ENCODE results near the gene UBR2. TPM values are rescaled to one million over a fixed set of nuclear protein-coding genes. Genes with fewer than 3 reads are reported as not detected.

Gene UBR2
- total RNA-seq, 1 donor from 2014 or later = 21.6 TPM

GRCh38 chr6:42539135-42539534 is 24.7 kb upstream of the UBR2 start:
- Mint-ChIP-seq H3K27me3 (ENCODE audit: unreplicated experiment) (peaks cover 3% of the 10 kb centered on the region), H3K36me3 (ENCODE audit: low read depth, unreplicated experiment) (no peaks in the 10 kb centered on the region), H3K4me1 (ENCODE audit: unreplicated experiment) (peaks cover 29% of the 10 kb centered on the region), H3K4me3 (ENCODE audit: unreplicated experiment) (no peak overlapping the region), H3K9me3 (ENCODE audit: unreplicated experiment) (no peaks in the 10 kb centered on the region), H3K27ac (ENCODE audit: unreplicated experiment) (no peak overlapping the region)
- TF ChIP-seq CTCF (IDR thresholded peaks at IDR 0.05; ENCODE audit: unreplicated experiment) = no peak
- no peak for DNase-seq (ENCODE audit: low spot score)

GRCh38 chr6:42545226-42545773 is 18.5 kb upstream of the UBR2 start:
- no peaks in the 10 kb centered on the region for H3K27me3 Mint-ChIP-seq (ENCODE audit: unreplicated experiment)
- peaks cover 8% of the 10 kb centered on the region for H3K4me1 Mint-ChIP-seq (ENCODE audit: unreplicated experiment)
- DNase-seq (ENCODE audit: low spot score) = no peak
- H3K36me3 Mint-ChIP-seq (ENCODE audit: low read depth, unreplicated experiment) = no peaks in the 10 kb centered on the region
- no peak overlapping the region for H3K4me3 Mint-ChIP-seq (ENCODE audit: unreplicated experiment)
- no peak for TF ChIP-seq CTCF (IDR thresholded peaks at IDR 0.05; ENCODE audit: unreplicated experiment)
- H3K27ac Mint-ChIP-seq (ENCODE audit: unreplicated experiment) = no peak overlapping the region
- H3K9me3 Mint-ChIP-seq (ENCODE audit: unreplicated experiment) = no peaks in the 10 kb centered on the region

GRCh38 chr6:42547407-42548329 is 16.2 kb upstream of the UBR2 start:
- Mint-ChIP-seq H3K36me3 (ENCODE audit: low read depth, unreplicated experiment) (no peaks in the 10 kb centered on the region), H3K27me3 (ENCODE audit: unreplicated experiment) (no peaks in the 10 kb centered on the region), H3K4me1 (ENCODE audit: unreplicated experiment) (peaks cover 5% of the 10 kb centered on the region), H3K27ac (ENCODE audit: unreplicated experiment) (no peak overlapping the region), H3K9me3 (ENCODE audit: unreplicated experiment) (no peaks in the 10 kb centered on the region), H3K4me3 (ENCODE audit: unreplicated experiment) (peak overlapping the region; percentile 87)
- DNase-seq (ENCODE audit: low spot score) = peak; percentile 96
- peak; percentile 98 for TF ChIP-seq CTCF (IDR thresholded peaks at IDR 0.05; ENCODE audit: unreplicated experiment)

GRCh38 chr6:42550277-42550676 is 13.6 kb upstream of the UBR2 start:
- TF ChIP-seq CTCF (IDR thresholded peaks at IDR 0.05; ENCODE audit: unreplicated experiment) = no peak
- Mint-ChIP-seq H3K4me1 (ENCODE audit: unreplicated experiment) (peaks cover 5% of the 10 kb centered on the region), H3K4me3 (ENCODE audit: unreplicated experiment) (no peak overlapping the region), H3K27me3 (ENCODE audit: unreplicated experiment) (no peaks in the 10 kb centered on the region), H3K9me3 (ENCODE audit: unreplicated experiment) (no peaks in the 10 kb centered on the region), H3K36me3 (ENCODE audit: low read depth, unreplicated experiment) (peaks cover 3% of the 10 kb centered on the region), H3K27ac (ENCODE audit: unreplicated experiment) (no peak overlapping the region)
- DNase-seq (ENCODE audit: low spot score) = no peak

GRCh38 chr6:42551217-42551616 is 12.6 kb upstream of the UBR2 start:
- peaks cover 2% of the 10 kb centered on the region for H3K27me3 Mint-ChIP-seq (ENCODE audit: unreplicated experiment)
- H3K27ac Mint-ChIP-seq (ENCODE audit: unreplicated experiment) = no peak overlapping the region
- H3K9me3 Mint-ChIP-seq (ENCODE audit: unreplicated experiment) = no peaks in the 10 kb centered on the region
- no peak for DNase-seq (ENCODE audit: low spot score)
- H3K4me1 Mint-ChIP-seq (ENCODE audit: unreplicated experiment) = peaks cover 5% of the 10 kb centered on the region
- no peak for TF ChIP-seq CTCF (IDR thresholded peaks at IDR 0.05; ENCODE audit: unreplicated experiment)
- no peak overlapping the region for H3K4me3 Mint-ChIP-seq (ENCODE audit: unreplicated experiment)
- peaks cover 3% of the 10 kb centered on the region for H3K36me3 Mint-ChIP-seq (ENCODE audit: low read depth, unreplicated experiment)

All from endothelial cell (in vitro differentiated cells).